WTC11 (cell line): Measurements from ENCODE around the gene NLGN1.

Experiments
- CREB1 ChIP-seq: sonication (generic); formaldehyde crosslinking; IDR thresholded peaks from 2 replicates; pipeline ENCODE4 v1.8.0; 2023; ENCODE audit warnings: mild to moderate bottlenecking, missing genetic modification reagents
- RELA ChIP-seq: sonication (generic); formaldehyde crosslinking; IDR thresholded peaks from 2 replicates; pipeline ENCODE4 v1.8.1; 2022; ENCODE audit warnings: missing genetic modification reagents, mild to moderate bottlenecking, borderline replicate concordance
- TF ChIP-seq, protein P1 (sequence below): sonication (generic); formaldehyde crosslinking; IDR thresholded peaks from 2 replicates; pipeline ENCODE4 v1.8.1; 2022; ENCODE audit warnings: low read depth, missing genetic modification reagents, borderline replicate concordance
- TF ChIP-seq, protein P2 (sequence below): fragments of 200-600 bp; IDR thresholded peaks from 2 replicates; pipeline ENCODE4 v1.8.0; 2022; ENCODE audit warnings: antibody characterized with exemption
- TF ChIP-seq, protein P3 (sequence below): sonication (generic); formaldehyde crosslinking; IDR thresholded peaks from 2 replicates; pipeline ENCODE4 v1.8.1; 2023; ENCODE audit warnings: mild to moderate bottlenecking, missing genetic modification reagents, moderate library complexity

DNA sequence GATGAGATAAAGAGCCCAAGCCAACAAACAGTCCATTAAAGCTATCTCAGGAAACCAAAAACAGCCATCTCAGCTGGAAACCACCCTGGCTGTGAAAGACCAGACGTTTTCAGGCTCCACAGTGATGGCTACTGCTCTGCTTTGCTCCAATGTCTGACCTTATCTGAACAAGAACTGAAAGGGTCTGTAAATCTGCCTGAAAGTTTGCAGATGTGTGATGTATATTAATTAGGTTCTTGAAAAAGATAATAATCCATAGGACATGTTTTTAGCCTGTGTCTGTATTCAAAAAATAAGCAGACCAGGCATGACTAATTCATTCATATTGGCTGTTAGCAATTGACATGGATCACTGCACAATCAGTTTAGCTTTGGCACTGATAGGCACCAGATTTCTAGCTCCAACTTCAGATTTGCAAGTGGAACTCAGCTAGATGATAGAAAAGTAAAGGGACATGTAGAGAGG is 850.2 kb downstream of the NLGN1 start:
- TF ChIP-seq, protein P1, sequence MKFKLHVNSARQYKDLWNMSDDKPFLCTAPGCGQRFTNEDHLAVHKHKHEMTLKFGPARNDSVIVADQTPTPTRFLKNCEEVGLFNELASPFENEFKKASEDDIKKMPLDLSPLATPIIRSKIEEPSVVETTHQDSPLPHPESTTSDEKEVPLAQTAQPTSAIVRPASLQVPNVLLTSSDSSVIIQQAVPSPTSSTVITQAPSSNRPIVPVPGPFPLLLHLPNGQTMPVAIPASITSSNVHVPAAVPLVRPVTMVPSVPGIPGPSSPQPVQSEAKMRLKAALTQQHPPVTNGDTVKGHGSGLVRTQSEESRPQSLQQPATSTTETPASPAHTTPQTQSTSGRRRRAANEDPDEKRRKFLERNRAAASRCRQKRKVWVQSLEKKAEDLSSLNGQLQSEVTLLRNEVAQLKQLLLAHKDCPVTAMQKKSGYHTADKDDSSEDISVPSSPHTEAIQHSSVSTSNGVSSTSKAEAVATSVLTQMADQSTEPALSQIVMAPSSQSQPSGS (CRISPR knock-in tag): no peak
- TF ChIP-seq RELA (CRISPR knock-in tag) (no peak), CREB1 (no peak)
- TF ChIP-seq, protein P2, sequence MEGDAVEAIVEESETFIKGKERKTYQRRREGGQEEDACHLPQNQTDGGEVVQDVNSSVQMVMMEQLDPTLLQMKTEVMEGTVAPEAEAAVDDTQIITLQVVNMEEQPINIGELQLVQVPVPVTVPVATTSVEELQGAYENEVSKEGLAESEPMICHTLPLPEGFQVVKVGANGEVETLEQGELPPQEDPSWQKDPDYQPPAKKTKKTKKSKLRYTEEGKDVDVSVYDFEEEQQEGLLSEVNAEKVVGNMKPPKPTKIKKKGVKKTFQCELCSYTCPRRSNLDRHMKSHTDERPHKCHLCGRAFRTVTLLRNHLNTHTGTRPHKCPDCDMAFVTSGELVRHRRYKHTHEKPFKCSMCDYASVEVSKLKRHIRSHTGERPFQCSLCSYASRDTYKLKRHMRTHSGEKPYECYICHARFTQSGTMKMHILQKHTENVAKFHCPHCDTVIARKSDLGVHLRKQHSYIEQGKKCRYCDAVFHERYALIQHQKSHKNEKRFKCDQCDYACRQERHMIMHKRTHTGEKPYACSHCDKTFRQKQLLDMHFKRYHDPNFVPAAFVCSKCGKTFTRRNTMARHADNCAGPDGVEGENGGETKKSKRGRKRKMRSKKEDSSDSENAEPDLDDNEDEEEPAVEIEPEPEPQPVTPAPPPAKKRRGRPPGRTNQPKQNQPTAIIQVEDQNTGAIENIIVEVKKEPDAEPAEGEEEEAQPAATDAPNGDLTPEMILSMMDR: no peak
- TF ChIP-seq, protein P3, sequence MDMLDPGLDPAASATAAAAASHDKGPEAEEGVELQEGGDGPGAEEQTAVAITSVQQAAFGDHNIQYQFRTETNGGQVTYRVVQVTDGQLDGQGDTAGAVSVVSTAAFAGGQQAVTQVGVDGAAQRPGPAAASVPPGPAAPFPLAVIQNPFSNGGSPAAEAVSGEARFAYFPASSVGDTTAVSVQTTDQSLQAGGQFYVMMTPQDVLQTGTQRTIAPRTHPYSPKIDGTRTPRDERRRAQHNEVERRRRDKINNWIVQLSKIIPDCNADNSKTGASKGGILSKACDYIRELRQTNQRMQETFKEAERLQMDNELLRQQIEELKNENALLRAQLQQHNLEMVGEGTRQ (CRISPR knock-in tag): no peak
